Panc1 (cell line): ENCODE measurements around the gene C5. TPM values are rescaled to one million over a fixed set of nuclear protein-coding genes. Genes with fewer than 3 reads are reported as not detected.

Source experiments
- ATAC-seq: fragments of 200-7000 bp; cut with Tn5 transposase; 2 replicates; pipeline ENCODE4 v1.9.1; 2020; ENCODE audit warnings: mild to moderate bottlenecking, moderate library complexity
- BruUV-seq: library from RNA; stranded (reverse); fragments of 400-500 nt; replicated peaks from 2 replicates; lab custom pipeline; 2021; lab: Mats Ljungman, UMichigan
- CTCF ChIA-PET: fragments of 300-600 bp; sonication (Branson Sonifier 250); formaldehyde crosslinking; loops from one replicate; lab custom pipeline; 2022; ENCODE audit warnings: antibody characterized with exemption; lab: Charles Lee
- POLR2A ChIA-PET: fragments of 300-600 bp; sonication (Branson Sonifier 250); formaldehyde crosslinking; loops from one replicate; lab custom pipeline; 2022; ENCODE audit warnings: antibody characterized with exemption; lab: Charles Lee
- DNase-seq: peaks from one replicate; pipeline ENCODE4 v3.0.0-alpha.2; 2010; ENCODE audit warnings: low read depth, low spot score
- H3K27ac ChIP-seq: 2 replicates; pipeline ENCODE4 v1.5.1; 2011; ENCODE audit warnings: mild to moderate bottlenecking, low read length, inconsistent platforms
- H3K27me3 ChIP-seq: fragments of 200-500 bp; sonication (Bioruptor generic); 2 replicates; pipeline ENCODE4 v1.6.0; 2014; ENCODE audit warnings: low read length, inconsistent platforms; ENCODE audit not compliant: control insufficient read depth, insufficient read depth
- H3K36me3 ChIP-seq: fragments of 200-500 bp; sonication (Bioruptor generic); 2 replicates; pipeline ENCODE4 v1.5.1; 2014; ENCODE audit warnings: inconsistent platforms, mild to moderate bottlenecking, low read length, moderate library complexity; ENCODE audit not compliant: control insufficient read depth, insufficient read depth
- H3K4me1 ChIP-seq: 2 replicates; pipeline ENCODE4 v1.5.1; 2011; ENCODE audit warnings: inconsistent platforms, mild to moderate bottlenecking, low read length, moderate library complexity; ENCODE audit not compliant: control insufficient read depth, insufficient read depth
- H3K4me3 ChIP-seq, 2 experiments: 2 replicates each; pipeline ENCODE4 v1.5.1; 2011 to 2012; ENCODE audit warnings: low read depth in 2 of 2, low read length in 2 of 2, mild to moderate bottlenecking in 2 of 2, inconsistent platforms in 1 of 2, moderate library complexity in 1 of 2
- H3K9me3 ChIP-seq: fragments of 200-500 bp; sonication (Bioruptor generic); 2 replicates; pipeline ENCODE4 v1.5.1; 2014; ENCODE audit warnings: low read depth, mild to moderate bottlenecking, inconsistent platforms, low read length, moderate library complexity; ENCODE audit not compliant: control insufficient read depth, insufficient read depth
- CTCF ChIP-seq: fragments of 450-650 bp; IDR thresholded peaks from 2 replicates; pipeline ENCODE4 v1.5.1; 2017; ENCODE audit warnings: mild to moderate bottlenecking
- POLR2AphosphoS5 ChIP-seq: IDR thresholded peaks from 2 replicates; pipeline ENCODE4 v1.6.1; 2012; ENCODE audit warnings: mild to moderate bottlenecking, low read depth, low read length, moderate library complexity
- REST ChIP-seq, 2 experiments: IDR thresholded peaks; 2 replicates each; pipeline ENCODE4 v1.6.1; 2011 to 2012; ENCODE audit warnings: low read depth in 2 of 2, control low read depth in 1 of 2, low read length in 1 of 2, mild to moderate bottlenecking in 1 of 2, moderate library complexity in 1 of 2; ENCODE audit not compliant: insufficient read depth in 1 of 2
- SIN3A ChIP-seq: IDR thresholded peaks from 2 replicates; pipeline ENCODE4 v1.6.1; 2012; ENCODE audit warnings: low read depth, mild to moderate bottlenecking, low read length, moderate library complexity, borderline replicate concordance; ENCODE audit not compliant: insufficient read depth
- TCF7L2 ChIP-seq: IDR thresholded peaks from 2 replicates; pipeline ENCODE4 v1.6.1; 2011; ENCODE audit warnings: mild to moderate bottlenecking, low read depth, low read length, inconsistent platforms
- in situ Hi-C: cut with HindIII; loops from 2 replicates; pipeline ENCODE4 v1.10.0; 2016; ENCODE audit warnings: low sequenced_read_pairs, low pct_unique_long_range_greater_than_20kb
- intact Hi-C: fragments of 100-400 bp; cut with micrococcal nuclease; formaldehyde crosslinking; loops from one replicate; pipeline ENCODE4 v1.10.0; 2022; ENCODE audit not compliant: unreplicated experiment
- total RNA-seq: library from RNA; stranded (reverse); gene quantifications from one replicate; pipeline ENCODE4 v1.2.1, GENCODE V29; 2021; ENCODE audit not compliant: unreplicated experiment

C5 gene
- total RNA-seq, 1 experiment from 2014 or later = 1.6 TPM

- CTCF ChIA-PET = no interaction called here
These were observed 25.4 kb upstream of the C5 start for GRCh38 chr9:121075251-121076036.

More at GRCh38 chr9:121075251-121076036, 25.4 kb upstream of the C5 start:
- Histone ChIP-seq H3K4me3 (peak overlapping the region; percentile 68 to 85), H3K9me3 (no peaks in the 10 kb centered on the region), H3K36me3 (no peaks in the 10 kb centered on the region; the same call in 1 of the 2 replicates), H3K4me1 (peaks cover 3% of the 10 kb centered on the region; the same call in 1 of the 2 replicates), H3K27ac (peak overlapping the region; percentile 91), H3K27me3 (no peaks in the 10 kb centered on the region)
- intact Hi-C loops = no loop called here
- peak; percentile 20; the same call in 1 of the 2 replicates for ATAC-seq
- POLR2A ChIA-PET = no interaction called here
- in situ Hi-C loops = no loop called here
- TF ChIP-seq SIN3A = no peak
- TF ChIP-seq CTCF = no peak
- TF ChIP-seq REST (IDR thresholded peaks at IDR 0.05; ENCODE audit: insufficient read depth in 1 of 2, low read depth in 2 of 2, low read length in 1 of 2) = no peak
- no peak for TF ChIP-seq POLR2AphosphoS5
- TF ChIP-seq TCF7L2 = no peak
- no peak for DNase-seq
- TSS peak; percentile 87 for BruUV-seq
